ENCODE measurements around the gene USP10.
"Not testable (repeated sequence)": the region's sequence is repeated elsewhere in the genome, so short reads cannot be mapped to it uniquely, and the experiment has no call there.

The USP10 gene

DNA sequence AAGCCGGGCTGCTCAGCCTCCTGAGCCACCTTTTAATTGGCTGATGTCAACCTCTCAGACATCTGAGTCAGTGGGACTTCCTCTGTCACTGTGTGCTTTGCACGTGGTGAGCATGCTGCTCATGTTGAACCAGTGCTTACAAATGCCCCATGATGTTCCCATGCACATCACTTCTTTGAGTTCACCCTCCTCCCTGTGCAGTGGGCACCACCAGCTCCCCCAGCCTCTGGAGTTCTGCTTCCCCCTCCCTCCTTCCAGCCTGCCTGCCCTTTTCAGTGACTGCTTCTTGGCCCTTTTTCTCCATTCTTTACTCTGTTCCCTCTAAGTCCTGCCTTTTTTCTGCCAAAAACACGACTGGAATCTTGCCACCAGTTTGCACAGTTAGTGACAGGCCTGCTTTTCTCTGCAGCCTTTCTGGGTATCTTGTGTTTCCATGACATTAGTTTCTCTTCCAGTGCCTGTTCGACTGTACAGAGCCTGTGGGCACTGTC, 41.6 kb downstream of the USP10 start:
- no peak overlapping the region for H3K4me3 ChIP-seq (ENCODE audit: low read depth, low read length)
- no peak for DNase-seq (ENCODE audit: low read depth)

DNA sequence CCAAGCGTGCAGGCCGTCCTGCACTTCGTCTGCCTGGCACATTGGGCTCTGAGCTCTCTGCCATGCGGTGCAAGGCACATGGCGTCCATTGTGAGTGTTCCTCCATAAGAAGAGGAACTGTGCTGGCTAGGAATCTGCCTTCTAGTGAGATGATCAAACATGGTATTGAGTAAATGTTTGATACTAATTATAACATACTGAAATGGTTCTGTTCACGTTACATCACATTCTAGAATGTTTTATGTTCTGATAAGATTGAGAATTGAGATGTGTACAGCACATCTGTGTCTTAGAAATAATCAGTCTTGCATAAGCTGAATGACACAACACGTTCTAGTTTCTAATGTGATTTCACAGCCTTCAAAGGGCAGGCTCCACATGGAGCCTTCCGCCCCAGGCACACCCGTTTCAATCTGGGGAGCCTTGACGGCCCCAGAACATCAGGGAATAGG, 42.9 kb downstream of the USP10 start:
- H3K4me3 ChIP-seq (ENCODE audit: low read depth, low read length) = no peak overlapping the region
- no peak for DNase-seq (ENCODE audit: low read depth)

DNA sequence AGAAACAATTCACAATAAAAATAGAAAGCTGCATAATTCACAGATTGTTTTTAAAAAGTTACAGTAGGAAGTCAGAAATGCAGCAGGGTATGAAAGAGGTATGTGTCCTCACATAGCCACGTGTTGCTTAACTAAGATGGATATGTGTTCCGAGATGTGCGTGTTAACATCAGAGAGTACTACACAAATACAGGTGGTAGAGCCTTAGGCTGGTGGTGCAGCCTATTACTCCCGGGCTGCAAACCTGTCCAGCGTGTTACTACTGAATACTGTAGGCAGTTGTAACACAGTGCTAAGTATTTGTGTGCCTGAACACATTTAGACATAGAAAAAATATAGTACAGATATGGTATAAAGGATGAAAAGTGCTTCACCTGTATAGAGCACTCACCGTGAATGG, 46.4 kb downstream of the USP10 start:
- DNase-seq (ENCODE audit: low read depth) = no peak

DNA sequence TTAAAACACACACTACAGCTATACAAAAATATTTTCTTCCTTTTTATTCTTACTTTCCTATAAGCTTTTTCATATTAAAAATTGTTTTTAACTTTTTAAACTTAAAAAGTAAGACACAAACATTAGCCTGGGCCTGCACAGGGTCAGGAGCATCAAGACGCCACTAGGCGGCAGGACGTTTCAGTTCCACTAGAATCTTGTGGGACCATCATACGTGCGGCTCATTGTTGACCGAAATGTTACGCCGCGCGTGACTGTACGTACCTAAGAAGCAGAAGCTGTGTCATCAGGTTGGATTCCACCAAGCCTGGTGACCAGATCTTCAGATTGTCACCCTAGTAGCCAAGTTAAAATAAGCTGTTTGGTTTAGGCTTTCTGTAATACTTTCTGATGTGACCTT, 47.1 kb downstream of the USP10 start:
- DNase-seq (ENCODE audit: low read depth) = no peak
- H3K4me3 ChIP-seq (ENCODE audit: low read depth, low read length) = no peak overlapping the region

More for the DNA sequence above, 46.4 kb downstream of the USP10 start:
- H3K4me3 ChIP-seq (ENCODE audit: low read depth, low read length) = no peak overlapping the region

DNA sequence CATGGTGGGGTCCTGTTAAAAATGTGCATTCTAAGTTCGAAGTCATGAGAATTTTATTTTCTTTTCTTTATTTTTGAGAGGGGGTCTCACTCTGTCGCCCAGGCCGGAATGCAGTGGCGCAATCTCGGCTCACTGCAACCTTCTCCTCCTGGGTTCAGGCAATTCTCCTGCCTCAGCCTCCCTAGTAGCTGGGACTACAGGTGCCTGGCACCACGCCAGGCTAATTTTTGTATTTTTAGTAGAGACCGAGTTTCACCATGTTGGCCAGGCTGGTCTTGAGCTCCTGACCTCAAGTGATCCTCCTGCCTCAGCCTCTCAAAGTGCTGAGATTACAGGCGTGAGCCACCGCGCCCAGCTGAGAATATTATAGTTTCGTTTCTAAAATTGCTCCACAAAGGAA, 48.4 kb downstream of the USP10 start:
- not testable (repeated sequence) for H3K4me3 ChIP-seq (ENCODE audit: low read depth, low read length); DNase-seq (ENCODE audit: low read depth)

- no peak overlapping the region for H3K4me3 ChIP-seq (ENCODE audit: low read depth, low read length)
- DNase-seq (ENCODE audit: low read depth) = no peak
Observed at GRCh38 chr16:84749072-84749471, 49.3 kb downstream of the USP10 start.

DNA sequence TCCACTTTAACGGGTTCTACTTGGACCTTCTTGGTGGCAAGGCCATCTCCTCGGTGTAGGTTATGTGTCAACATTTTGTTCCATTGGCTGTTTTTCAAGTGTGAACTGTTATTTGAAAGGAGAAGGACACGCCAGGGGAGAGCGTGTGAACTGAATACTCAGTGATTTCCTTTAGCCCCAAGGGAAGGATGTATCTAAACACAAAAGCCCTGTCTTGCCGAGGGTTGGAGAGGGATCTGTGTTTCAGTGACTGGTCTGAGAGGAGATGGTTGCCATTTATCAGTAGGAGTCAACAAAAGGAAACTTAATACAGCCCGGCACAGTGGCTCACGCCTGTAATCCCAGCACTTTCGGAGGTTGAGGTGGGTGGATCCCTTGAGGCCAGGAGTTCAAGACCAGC, 50.0 kb downstream of the USP10 start:
- H3K4me3 ChIP-seq (ENCODE audit: low read depth, low read length) = no peak overlapping the region

DNA sequence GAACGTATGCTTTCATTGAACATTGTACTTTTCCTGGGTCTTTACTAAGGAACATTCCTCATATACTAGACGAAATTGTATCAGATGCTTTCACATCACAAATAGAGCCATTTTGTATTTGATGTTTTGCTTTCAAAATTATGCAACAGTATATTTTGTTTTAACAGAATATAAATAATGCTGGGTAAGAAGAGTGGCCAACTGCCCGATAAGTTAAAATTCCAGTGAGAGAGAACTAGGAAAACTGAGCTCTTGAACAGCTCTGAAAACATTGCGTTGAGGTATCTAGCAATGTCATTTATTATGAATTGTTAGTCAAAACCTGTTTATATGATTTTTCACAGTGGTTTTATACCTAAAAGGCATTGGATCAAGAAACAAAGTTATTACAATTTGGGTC, 50.8 kb downstream of the USP10 start:
- H3K4me3 ChIP-seq (ENCODE audit: low read depth, low read length) = no peak overlapping the region
- DNase-seq (ENCODE audit: low read depth) = no peak

More for the DNA sequence above, 50.0 kb downstream of the USP10 start:
- no peak for DNase-seq (ENCODE audit: low read depth)

- DNase-seq (ENCODE audit: low read depth) = no peak
- no peak overlapping the region for H3K4me3 ChIP-seq (ENCODE audit: low read depth, low read length)
Observed at GRCh38 chr16:84751241-84751640, 51.4 kb downstream of the USP10 start.

DNA sequence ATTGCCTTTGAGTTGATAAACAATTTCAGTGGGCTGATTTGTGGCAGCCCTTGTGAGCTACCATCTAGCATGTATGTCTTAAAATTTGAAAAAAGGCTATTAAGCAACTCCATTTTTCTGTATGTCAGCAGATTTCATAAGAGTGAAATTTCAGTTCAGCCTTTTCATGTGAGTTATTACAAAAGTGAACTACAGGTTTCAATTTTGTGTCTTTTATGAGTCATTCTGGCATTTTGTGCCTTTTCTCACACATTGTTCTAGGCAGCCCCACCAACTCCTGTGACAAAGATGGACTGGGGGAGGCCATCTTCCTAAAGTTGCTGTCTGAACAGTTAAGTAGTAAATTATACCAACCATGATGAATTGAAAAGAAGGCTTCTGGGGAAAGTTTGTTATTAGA, 52.1 kb downstream of the USP10 start:
- no peak overlapping the region for H3K4me3 ChIP-seq (ENCODE audit: low read depth, low read length)
- DNase-seq (ENCODE audit: low read depth) = no peak

- DNase-seq (ENCODE audit: low read depth) = no peak
Observed at GRCh38 chr16:84752600-84752999, 52.8 kb downstream of the USP10 start.

DNA sequence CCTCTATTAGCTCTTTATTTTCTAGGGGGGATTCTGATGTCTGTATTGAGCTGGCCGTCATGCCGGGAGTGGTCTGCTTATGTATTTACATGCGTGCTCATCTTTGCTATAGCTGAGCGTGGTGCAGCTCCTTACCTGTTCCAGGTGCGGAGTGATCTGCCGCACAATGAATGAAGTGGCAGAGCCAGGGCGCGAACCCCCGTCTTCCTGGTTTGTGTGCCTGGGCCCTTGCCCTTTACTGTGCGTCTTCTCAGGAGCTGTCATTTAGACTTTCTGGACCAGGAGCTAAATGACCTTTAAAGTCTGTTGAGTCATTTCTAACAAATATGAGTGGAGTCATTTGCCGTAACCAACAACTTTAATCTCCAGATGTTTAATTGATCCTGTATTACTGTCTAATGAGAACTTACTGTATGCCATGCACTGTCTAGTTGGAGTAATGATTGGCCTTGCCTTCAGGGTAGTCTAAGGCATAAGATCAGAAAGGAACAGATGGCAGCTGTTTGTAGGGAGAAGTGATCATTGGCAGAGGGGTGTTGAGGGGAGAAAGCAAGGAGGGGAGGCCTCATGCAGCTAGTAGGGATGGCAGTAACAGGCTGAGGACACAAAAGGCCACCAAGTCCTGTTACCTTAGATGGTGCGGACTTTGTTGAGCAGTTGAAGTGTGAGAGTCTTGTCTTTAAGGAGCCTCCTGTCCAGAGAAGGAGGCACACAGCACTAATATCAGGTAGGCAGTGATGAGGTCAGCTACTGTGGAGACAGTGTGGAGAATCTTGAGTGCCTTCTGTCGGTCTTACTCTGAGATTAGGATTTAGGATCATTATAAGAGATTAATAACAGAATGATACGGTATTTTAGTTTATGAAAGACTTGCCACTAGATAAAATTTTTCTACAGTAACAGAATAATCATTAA, 53.9 kb downstream of the USP10 start:
- DNase-seq (ENCODE audit: low read depth) = no peak
- H3K4me3 ChIP-seq (ENCODE audit: low read depth, low read length) = no peak overlapping the region

More at GRCh38 chr16:84752600-84752999, 52.8 kb downstream of the USP10 start:
- H3K4me3 ChIP-seq (ENCODE audit: low read depth, low read length) = no peak overlapping the region

DNA sequence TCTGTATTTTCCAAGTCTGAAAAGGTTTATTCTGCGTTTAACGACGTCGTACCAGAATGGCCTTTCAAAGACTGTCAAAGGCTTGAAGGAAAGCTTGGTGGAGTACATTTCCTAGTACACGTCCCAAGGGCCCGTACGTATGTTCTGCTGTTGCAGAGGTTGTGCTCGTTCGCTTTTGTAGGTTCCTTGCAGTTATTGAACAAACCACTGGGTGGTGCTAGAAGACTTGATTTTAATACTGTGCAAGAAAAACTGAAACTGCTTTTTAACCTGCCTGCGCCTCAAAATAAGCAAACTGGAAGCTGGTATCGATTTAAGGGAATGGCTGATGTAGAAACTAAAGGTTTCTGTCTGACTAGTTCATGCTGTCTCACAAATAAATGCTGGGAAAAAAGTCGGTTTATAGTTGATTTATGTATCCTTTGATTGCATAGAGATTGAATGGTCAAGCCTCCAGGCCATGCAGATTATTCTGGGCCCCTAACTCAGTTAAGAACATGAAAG, 54.6 kb downstream of the USP10 start:
- DNase-seq (ENCODE audit: low read depth) = peak; percentile 83
- H3K4me3 ChIP-seq (ENCODE audit: low read depth, low read length) = no peak overlapping the region

DNA sequence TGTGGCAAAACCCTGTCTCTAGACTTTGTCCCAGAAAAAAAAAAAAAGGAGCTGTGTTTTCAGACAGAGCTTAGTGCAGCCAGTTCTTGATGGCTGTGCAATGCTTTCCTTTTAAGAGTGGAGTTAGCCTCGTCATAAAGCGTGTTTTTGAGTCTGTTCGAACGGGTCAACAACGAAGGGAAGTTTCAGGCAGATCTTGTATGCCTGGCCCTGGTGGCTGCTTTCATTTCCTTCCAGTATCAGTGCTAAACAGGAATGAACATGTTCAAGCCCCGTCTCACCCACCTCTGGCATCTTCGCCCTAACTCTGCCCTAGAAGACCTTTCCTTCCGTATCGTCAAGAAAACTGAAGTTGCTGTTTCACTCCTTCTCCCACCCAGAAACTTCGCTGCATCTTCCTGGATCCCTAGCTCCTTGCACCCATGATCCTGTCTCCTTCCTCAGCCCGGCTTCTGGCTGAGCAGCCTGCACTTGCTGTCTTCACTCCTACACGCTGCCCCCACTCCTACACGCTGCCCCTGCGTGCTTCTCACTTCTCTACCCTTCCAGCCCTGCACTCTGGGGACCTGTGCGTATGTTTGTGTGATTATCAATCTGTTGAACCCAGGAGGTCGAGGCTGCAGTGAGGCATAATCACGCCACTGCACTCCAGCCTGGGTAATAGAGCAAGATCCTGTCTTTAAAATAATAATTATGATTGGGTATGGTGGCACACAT, 55.3 kb downstream of the USP10 start:
- no peak for DNase-seq (ENCODE audit: low read depth)
- H3K4me3 ChIP-seq (ENCODE audit: low read depth, low read length) = no peak overlapping the region

DNA sequence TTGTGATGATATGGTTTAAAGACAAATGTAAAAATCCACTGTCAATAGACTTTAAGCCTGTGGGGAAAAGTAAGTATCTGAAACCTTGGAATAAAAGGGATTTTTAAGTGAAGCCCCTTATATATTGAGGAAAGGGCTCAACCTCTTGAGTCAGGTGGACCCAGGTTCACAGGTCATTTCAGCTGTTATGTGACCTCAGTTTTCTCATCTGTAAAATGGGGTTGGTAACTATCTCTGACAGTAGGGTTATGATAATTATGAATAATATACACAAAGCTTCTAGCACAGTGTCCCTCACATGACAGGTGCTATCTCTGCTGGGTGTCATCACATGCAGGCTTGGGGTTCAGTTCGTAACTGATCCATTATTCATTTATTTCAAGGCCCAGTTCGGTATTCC, 57.0 kb downstream of the USP10 start:
- no peak overlapping the region for H3K4me3 ChIP-seq (ENCODE audit: low read depth, low read length)
- no peak for DNase-seq (ENCODE audit: low read depth)

DNA sequence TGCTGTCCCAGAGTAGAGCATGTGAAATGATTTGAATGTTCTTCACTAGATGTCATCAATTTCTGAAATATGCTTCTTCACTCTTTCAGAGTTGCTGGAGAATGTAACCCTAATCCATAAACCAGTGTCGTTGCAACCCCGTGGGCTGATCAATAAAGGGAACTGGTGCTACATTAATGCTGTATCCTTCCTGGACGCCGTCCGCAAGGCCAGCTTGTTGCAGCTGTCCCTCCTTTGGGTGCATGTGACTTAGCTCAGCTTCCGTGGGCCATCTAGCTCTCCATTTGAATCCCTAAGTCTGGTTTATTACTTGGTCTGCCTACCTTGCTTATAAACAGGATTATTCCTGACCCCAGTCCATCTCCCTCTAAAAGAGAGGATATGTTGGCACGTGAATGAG, 58.8 kb downstream of the USP10 start:
- DNase-seq (ENCODE audit: low read depth) = no peak
- H3K4me3 ChIP-seq (ENCODE audit: low read depth, low read length) = no peak overlapping the region

DNA sequence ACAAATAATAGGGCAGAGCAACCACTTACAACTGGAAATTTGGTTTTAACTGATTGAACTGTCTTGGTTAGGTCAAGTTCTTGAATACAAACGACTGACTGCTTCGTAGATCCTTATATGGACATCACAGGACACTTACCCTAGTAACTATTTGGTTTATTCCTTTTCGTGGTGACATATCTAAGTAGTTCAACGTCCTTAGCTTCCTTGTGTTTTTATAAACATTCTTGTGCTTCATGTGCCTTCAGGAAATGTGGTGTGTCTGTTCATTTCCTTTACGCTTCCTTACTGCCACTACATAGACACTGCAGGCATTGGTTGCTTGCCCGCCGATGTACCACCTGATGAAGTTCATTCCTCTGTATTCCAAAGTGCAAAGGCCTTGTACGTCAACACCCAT, 59.3 kb downstream of the USP10 start:
- DNase-seq (ENCODE audit: low read depth) = no peak
- no peak overlapping the region for H3K4me3 ChIP-seq (ENCODE audit: low read depth, low read length)

GRCh38 chr16:84759906-84760305, 60.1 kb downstream of the USP10 start:
- H3K4me3 ChIP-seq (ENCODE audit: low read depth, low read length) = no peak overlapping the region
- DNase-seq (ENCODE audit: low read depth) = no peak

DNA sequence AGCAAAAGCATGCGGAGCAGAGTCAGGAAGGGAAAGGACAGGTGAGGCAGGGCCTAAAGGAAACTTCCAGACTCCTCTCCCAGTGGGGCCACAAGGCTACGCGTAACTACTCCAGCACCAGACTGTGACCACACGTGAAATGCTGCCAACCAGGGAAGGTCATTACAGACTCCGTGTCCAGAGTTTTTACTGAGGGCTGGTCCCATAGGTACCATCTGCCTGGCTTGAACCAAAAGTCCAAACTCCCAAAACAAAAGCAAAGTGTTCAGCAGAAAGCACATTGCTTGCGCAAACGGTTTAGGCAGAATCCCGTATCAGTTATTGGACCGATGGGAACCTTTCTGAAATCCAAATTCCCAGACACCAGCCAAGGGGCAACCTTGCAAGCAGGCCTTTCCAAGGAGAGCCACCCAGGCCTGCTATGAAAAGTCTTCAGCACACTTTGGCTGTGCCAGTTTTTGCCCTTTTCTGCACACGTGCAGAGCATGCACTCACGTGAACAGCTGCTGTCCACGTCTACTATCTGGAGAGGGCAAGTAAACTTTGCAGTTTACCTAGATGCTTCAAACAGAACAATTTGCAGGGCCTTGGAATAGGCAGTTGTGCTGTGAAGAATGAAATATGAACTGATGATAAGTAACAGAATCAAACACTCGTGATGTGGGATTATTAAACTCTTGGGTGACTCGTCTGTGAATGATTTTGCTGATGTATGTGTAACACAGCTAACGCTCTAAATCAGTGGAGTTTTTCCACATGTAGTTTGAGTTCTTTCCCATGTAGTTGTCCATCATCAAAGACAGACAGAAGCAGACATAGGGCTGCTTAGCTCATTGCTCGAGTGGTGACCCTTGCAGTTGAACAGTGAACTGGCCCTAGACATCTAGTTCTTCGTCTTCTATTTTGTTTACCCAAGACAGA, 61.9 kb downstream of the USP10 start:
- H3K4me3 ChIP-seq (ENCODE audit: low read depth, low read length) = no peak overlapping the region
- no peak for DNase-seq (ENCODE audit: low read depth)

Measured in skeletal muscle cell (primary cell).